MM.1S (cell line): ENCODE data around the gene PTGDS.

Experiments
- DNase-seq: peaks from one replicate; pipeline ENCODE4 v3.0.0-alpha.2; 2015
- H2AFZ ChIP-seq: fragments of 300-600 bp; sonication (generic); 2 replicates; pipeline ENCODE4 v1.6.0; 2016; ENCODE audit warnings: antibody characterized with exemption, low read length
- H3F3A ChIP-seq: fragments of 300-600 bp; sonication (generic); 2 replicates; pipeline ENCODE4 v1.6.1; 2016; ENCODE audit warnings: mild to moderate bottlenecking, antibody characterized with exemption, low read length, moderate library complexity, mixed read lengths; ENCODE audit not compliant: insufficient read depth
- H3K27ac ChIP-seq: fragments of 300-600 bp; sonication (generic); 2 replicates; pipeline ENCODE4 v1.5.1; 2016; ENCODE audit warnings: mild to moderate bottlenecking, low read length
- H3K27me3 ChIP-seq: fragments of 300-600 bp; sonication (generic); replicated peaks from 2 replicates; pipeline ENCODE4 v1.6.0; 2016; ENCODE audit warnings: low read length; ENCODE audit not compliant: insufficient read depth
- H3K36me3 ChIP-seq: fragments of 300-600 bp; sonication (generic); replicated peaks from 2 replicates; pipeline ENCODE4 v1.6.1; 2016; ENCODE audit warnings: mild to moderate bottlenecking, low read length, mixed read lengths; ENCODE audit not compliant: insufficient read depth
- H3K4me1 ChIP-seq: fragments of 300-600 bp; sonication (generic); 2 replicates; pipeline ENCODE4 v1.6.1; 2016; ENCODE audit warnings: low read length, mixed read lengths
- H3K4me2 ChIP-seq: fragments of 300-600 bp; sonication (generic); 2 replicates; pipeline ENCODE4 v1.6.0; 2016; ENCODE audit warnings: low read depth, low read length
- H3K4me3 ChIP-seq: fragments of 300-600 bp; sonication (generic); 2 replicates; pipeline ENCODE4 v1.5.1; 2016; ENCODE audit warnings: low read length, mixed read lengths
- H3K79me2 ChIP-seq: fragments of 300-600 bp; sonication (generic); 2 replicates; pipeline ENCODE4 v1.6.1; 2016; ENCODE audit warnings: mixed run types, low read length, mixed read lengths
- H3K9ac ChIP-seq: fragments of 300-600 bp; sonication (generic); 2 replicates; pipeline ENCODE4 v1.6.1; 2016; ENCODE audit warnings: low read length, mixed read lengths
- H3K9me2 ChIP-seq: fragments of 300-600 bp; sonication (generic); replicated peaks from 2 replicates; pipeline ENCODE4 v1.6.1; 2016; ENCODE audit warnings: mild to moderate bottlenecking, low read length, mixed read lengths; ENCODE audit not compliant: insufficient read depth
- H3K9me3 ChIP-seq: fragments of 300-600 bp; sonication (generic); replicated peaks from 2 replicates; pipeline ENCODE4 v1.6.1; 2016; ENCODE audit warnings: mild to moderate bottlenecking, low read length, mixed read lengths; ENCODE audit not compliant: insufficient read depth
- H4K20me1 ChIP-seq: fragments of 300-600 bp; sonication (generic); 2 replicates; pipeline ENCODE4 v1.6.1; 2016; ENCODE audit warnings: mild to moderate bottlenecking, low read length, moderate library complexity, mixed read lengths; ENCODE audit not compliant: insufficient read depth
- CTCF ChIP-seq: fragments of 300-600 bp; sonication (generic); IDR thresholded peaks from 2 replicates; pipeline ENCODE4 v1.5.1; 2016; ENCODE audit warnings: antibody characterized with exemption, low read length, mixed read lengths
- EZH2 ChIP-seq: fragments of 300-600 bp; sonication (generic); optimal IDR thresholded peaks from 2 replicates; pipeline ENCODE3; 2017; ENCODE audit warnings: low read depth, mild to moderate bottlenecking, antibody characterized with exemption, low read length, mixed read lengths
- EZH2phosphoT487 ChIP-seq: fragments of 300-600 bp; sonication (generic); IDR thresholded peaks from 2 replicates; pipeline ENCODE4 v1.6.1; 2018; ENCODE audit warnings: antibody characterized with exemption, low read length

The PTGDS gene

GRCh38 chr9:136982232-136983051 is 5.1 kb downstream of the PTGDS start, which contains the start of gene LCNL1:
TSS of gene LCNL1 (plus strand) at chr9:136982993. CDS start at chr9:136983587, 594 bp downstream.
- no peak within 1 kb of the TSS for H3K9ac ChIP-seq
- H3K36me3 ChIP-seq: no peaks in the 10 kb centered on the region
- H4K20me1 ChIP-seq: no peaks in the 10 kb centered on the region
- H3K4me1 ChIP-seq: no peaks in the 10 kb centered on the region
- peaks cover 79% of the 10 kb centered on the region for H3K27me3 ChIP-seq
- no peak within 1 kb of the TSS for H3K27ac ChIP-seq
- no peak for TF ChIP-seq EZH2
- TF ChIP-seq EZH2phosphoT487: no peak
- no peak for TF ChIP-seq CTCF
- no peaks in the 10 kb centered on the region for H3K9me2 ChIP-seq
- no peak within 1 kb of the TSS for H3K4me2 ChIP-seq
- no peaks in the 10 kb centered on the region for H3F3A ChIP-seq
- H2AFZ ChIP-seq: no peak within 1 kb of the TSS
- DNase-seq: no peak
- no peaks in the 10 kb centered on the region for H3K9me3 ChIP-seq
- no peak within 1 kb of the TSS for H3K4me3 ChIP-seq
- no peaks in the 10 kb centered on the region for H3K79me2 ChIP-seq

GRCh38 chr9:136983167-136983566 is 5.9 kb downstream of the PTGDS start:
- TF ChIP-seq EZH2 (no peak), EZH2phosphoT487 (no peak), CTCF (no peak)
- H2AFZ ChIP-seq: no peak overlapping the region
- H3K9me3 ChIP-seq: no peaks in the 10 kb centered on the region
- no peaks in the 10 kb centered on the region for H3K36me3 ChIP-seq
- no peak overlapping the region for H3K4me2 ChIP-seq
- no peak for DNase-seq
- no peaks in the 10 kb centered on the region for H3F3A ChIP-seq
- H3K4me3 ChIP-seq: no peak overlapping the region
- no peaks in the 10 kb centered on the region for H3K9me2 ChIP-seq
- H4K20me1 ChIP-seq: no peaks in the 10 kb centered on the region
- no peaks in the 10 kb centered on the region for H3K4me1 ChIP-seq
- H3K79me2 ChIP-seq: no peaks in the 10 kb centered on the region
- H3K27ac ChIP-seq: no peak overlapping the region
- H3K9ac ChIP-seq: no peak overlapping the region
- H3K27me3 ChIP-seq: peaks cover 85% of the 10 kb centered on the region

DNA sequence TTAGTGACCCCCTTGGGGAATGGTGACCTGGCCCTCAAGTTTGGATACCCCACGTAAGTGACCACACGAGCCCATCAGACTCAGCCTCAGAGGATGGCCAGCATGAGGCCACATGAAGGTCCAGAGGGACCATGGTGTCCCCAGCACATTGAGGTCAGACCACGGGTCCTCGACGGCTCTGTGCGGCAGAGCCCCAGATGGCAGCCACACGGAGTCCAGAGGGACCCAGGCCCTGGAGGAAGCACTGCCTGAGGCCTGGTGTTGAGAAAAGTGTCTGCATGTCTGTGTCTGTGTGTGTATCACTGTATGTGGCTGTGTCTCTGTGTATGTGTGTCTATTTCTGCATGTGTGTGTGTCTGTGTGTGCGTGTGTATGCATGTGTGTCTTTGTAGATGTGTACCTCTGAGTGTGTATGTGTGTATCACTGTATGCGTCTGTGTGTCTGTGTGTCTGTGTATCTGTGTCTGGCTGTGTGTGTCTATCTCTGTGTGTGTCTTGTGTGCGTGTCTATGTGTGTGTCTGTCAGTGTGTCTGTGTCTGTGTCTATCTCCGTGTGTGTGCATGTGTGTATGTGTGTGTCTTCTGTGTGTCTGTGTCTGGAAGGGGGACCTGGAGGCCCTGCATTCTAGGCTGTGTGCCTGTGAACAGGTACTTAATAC is 6.5 kb downstream of the PTGDS start:
- H3K79me2 ChIP-seq: no peaks in the 10 kb centered on the region
- H2AFZ ChIP-seq: no peak overlapping the region
- H3F3A ChIP-seq: no peaks in the 10 kb centered on the region
- TF ChIP-seq EZH2 (no peak), CTCF (no peak), EZH2phosphoT487 (no peak)
- no peak overlapping the region for H3K4me2 ChIP-seq
- no peak overlapping the region for H3K27ac ChIP-seq
- no peaks in the 10 kb centered on the region for H3K36me3 ChIP-seq
- no peak for DNase-seq
- H3K9me2 ChIP-seq: no peaks in the 10 kb centered on the region
- H3K4me3 ChIP-seq: no peak overlapping the region
- no peak overlapping the region for H3K9ac ChIP-seq
- peaks cover 90% of the 10 kb centered on the region for H3K27me3 ChIP-seq
- H4K20me1 ChIP-seq: no peaks in the 10 kb centered on the region
- no peaks in the 10 kb centered on the region for H3K4me1 ChIP-seq
- no peaks in the 10 kb centered on the region for H3K9me3 ChIP-seq
